Gastroesophageal sphincter (tissue), 3 donors: ENCODE results near the gene TMEM43.

Source experiments
- CTCF ChIP-seq, 4 experiments: fragments of 200-600 bp in 2 of 4; fragments of 450-650 bp in 2 of 4; sonication (generic) in 1 of 4; IDR thresholded peaks; one replicate each; pipeline ENCODE4 v1.5.1; 2017 to 2019; ENCODE audit warnings: antibody characterized with exemption in 4 of 4, mild to moderate bottlenecking in 2 of 4, moderate library complexity in 2 of 4
- EP300 ChIP-seq: sonication (generic); formaldehyde crosslinking; IDR thresholded peaks from one replicate; pipeline ENCODE4 v1.6.1; 2017; ENCODE audit warnings: antibody characterized with exemption, mild to moderate bottlenecking
- POLR2A ChIP-seq, 2 donors: fragments of 450-650 bp; IDR thresholded peaks; one replicate each; pipeline ENCODE4 v1.6.1; 2017; ENCODE audit warnings: antibody characterized with exemption in 2 of 2, mild to moderate bottlenecking in 2 of 2, moderate library complexity in 1 of 2
- POLR2AphosphoS5 ChIP-seq: sonication (generic); formaldehyde crosslinking; IDR thresholded peaks from one replicate; pipeline ENCODE4 v1.6.1; 2017; ENCODE audit warnings: antibody characterized with exemption

GRCh38 chr3:14156201-14156600, 31.3 kb downstream of the TMEM43 start:
- TF ChIP-seq POLR2AphosphoS5: no peak
- no peak for TF ChIP-seq POLR2A (IDR thresholded peaks at IDR 0.05)
- no peak for TF ChIP-seq CTCF (IDR thresholded peaks at IDR 0.05)
- no peak for TF ChIP-seq EP300
